ENCODE results near the gene CCL18. TPM values are rescaled to one million over a fixed set of nuclear protein-coding genes. Genes with fewer than 3 reads are reported as not detected.

The CCL18 gene
- total and polyA plus RNA-seq, 10 of the 15 experiments (the other 5 are each of a cell fraction or from before 2014, with no cell fraction given): 0.26 TPM; not detected in 9

- SMC1A ChIA-PET (ENCODE audit: uncharacterized antibody, unreplicated experiment): interaction anchor here (0.9 to 1.8 kb wide), 3 partner anchors 15 to 91 kb away, joined by 3 to 6 read pairs (median 4); no protein-coding TSS in a partner anchor
- POLR2A ChIA-PET: interaction anchor here (0.9 kb wide), 1 partner anchor 14 kb away, joined by 3 read pairs; no protein-coding TSS in a partner anchor
- Histone ChIP-seq H3K27ac (ENCODE audit: control insufficient read depth, insufficient read depth) (no peak overlapping the region), H3K79me2 (ENCODE audit: control insufficient read depth, insufficient read depth, low read length) (no peaks in the 10 kb centered on the region), H3K36me3 (ENCODE audit: control insufficient read depth in 2 of 2, insufficient read depth in 2 of 2, low read length in 1 of 2) (no peaks in the 10 kb centered on the region), H3K27me3 (replicated peaks in 1 of 2; ENCODE audit: control insufficient read depth in 2 of 2, insufficient read depth in 2 of 2, low read length in 1 of 2) (no peaks in the 10 kb centered on the region), H3K9ac (ENCODE audit: control insufficient read depth, insufficient read depth, low read length) (no peak overlapping the region), H3K4me2 (ENCODE audit: control insufficient read depth, insufficient read depth) (no peak overlapping the region), H3K9me3 (replicated peaks; ENCODE audit: control insufficient read depth, insufficient read depth, low read length) (no peaks in the 10 kb centered on the region; the same call in 2 of the 3 replicates), H3K4me3 (no peak overlapping the region), H2AFZ (ENCODE audit: control insufficient read depth, low read depth, low read length) (no peak overlapping the region), H4K20me1 (ENCODE audit: control insufficient read depth, insufficient read depth) (no peaks in the 10 kb centered on the region), H3K4me1 (ENCODE audit: control insufficient read depth, insufficient read depth, low read length) (no peaks in the 10 kb centered on the region)
- no peak for ATAC-seq
- TF ChIP-seq MAX (IDR thresholded peaks at IDR 0.05; ENCODE audit: low read depth, low read length) (no peak), BCLAF1 (IDR thresholded peaks at IDR 0.05) (no peak), NBN (IDR thresholded peaks at IDR 0.05) (no peak), ELK1 (IDR thresholded peaks at IDR 0.05; ENCODE audit: low read depth, low read length) (no peak), RB1 (IDR thresholded peaks at IDR 0.05; ENCODE audit: borderline replicate concordance) (no peak), HSF1 (IDR thresholded peaks at IDR 0.05; ENCODE audit: low read depth, low read length) (no peak), CBFB (IDR thresholded peaks at IDR 0.05; ENCODE audit: low read depth) (no peak), EZH2 (IDR thresholded peaks at IDR 0.05; ENCODE audit: borderline replicate concordance, control insufficient read depth, low read depth, low read length) (no peak), CEBPB (IDR thresholded peaks at IDR 0.05; ENCODE audit: borderline replicate concordance in 1 of 2, low read depth in 2 of 2, low read length in 2 of 2) (no peak), SP1 (IDR thresholded peaks at IDR 0.05; ENCODE audit: low read depth, low read length) (no peak), HCFC1 (IDR thresholded peaks at IDR 0.05; ENCODE audit: low read length) (no peak), HDGF (IDR thresholded peaks at IDR 0.05) (no peak), YY1 (IDR thresholded peaks at IDR 0.05; ENCODE audit: low read depth, low read length) (no peak), EGR1 (IDR thresholded peaks at IDR 0.05; ENCODE audit: borderline replicate concordance in 1 of 2, low read depth in 2 of 2, low read length in 2 of 2) (no peak), SIN3A (IDR thresholded peaks at IDR 0.05; ENCODE audit: low read depth, low read length) (no peak), MLLT1 (IDR thresholded peaks at IDR 0.05) (no peak)
- RAD21 ChIA-PET (ENCODE audit: unreplicated experiment): interaction anchor here (1.1 kb wide), 1 partner anchor 15 kb away, joined by 4 read pairs; no protein-coding TSS in a partner anchor
- DNase-seq (ENCODE audit: low read depth, low spot score): no peak
- CTCF ChIA-PET: interaction anchor here (0.8 to 2.2 kb wide), 4 partner anchors 13 to 91 kb away, joined by 3 to 8 read pairs (median 6); partner anchors contain the start of gene CCL14
- intact Hi-C loops (cut with micrococcal nuclease; ENCODE audit: unreplicated experiment) (no loop called here), in situ Hi-C loops (cut with MboI) (no loop called here)
- BruUV-seq (replicated peaks): no TSS peak
- FAIRE-seq: no peak
These were observed 6.2 kb upstream of the CCL18 start for GRCh38 chr17:36057911-36058310.

Measured in GM12878 (cell line).